ENCODE results near the gene PTPRN. TPM values are rescaled to one million over a fixed set of nuclear protein-coding genes. Genes with fewer than 3 reads are reported as not detected.

The PTPRN gene
- total and polyA plus RNA-seq, 9 of the 15 experiments (the other 6 are each of a cell fraction or from before 2014, with no cell fraction given), result 0.15 to 2.4 (median 0.43) TPM; not detected in 1

GRCh38 chr2:219251656-219252055 lies 57.5 kb downstream of the PTPRN start:
- H3K9ac ChIP-seq (ENCODE audit: insufficient read depth in 1 of 2, low read depth in 2 of 2, low read length in 2 of 2), result peak overlapping the region in 1 of 2 experiments; percentile 92; a peak in 1 of 4 replicates
- WGBS (ENCODE audit: insufficient coverage, low coverage, missing lambda C conversion rate), result 63% methylated on average over 5 of the region's 6 CpGs
- DNase-seq (ENCODE audit: extremely low read depth in 1 of 4, low spot score in 3 of 4) (no peak), ATAC-seq (no peak), FAIRE-seq (peak; percentile 19)
- 0 out of 2 replicates have a peak overlapping the region, but pooled peaks have one; percentile 82 for H3K4me2 ChIP-seq (ENCODE audit: insufficient read depth, low read length)
- H4K20me1 ChIP-seq (replicated peaks; ENCODE audit: control insufficient read depth, insufficient read depth, low read length), result 0 out of 2 replicates have a peak, but pooled peaks cover 3% of the 10 kb centered on the region
- no peak overlapping the region for H3K27ac ChIP-seq (ENCODE audit: extremely low read depth, low read depth, low read length)
- H3K9me1 ChIP-seq (ENCODE audit: control insufficient read depth, insufficient read depth, low read length), result no peaks in the 10 kb centered on the region
- ChIA-PET CTCF (ENCODE audit: low intra/inter-chr PET ratio) (no interaction called here), POLR2A (interaction anchor here (0.6 to 1.5 kb wide), 9 partner anchors 10 to 198 kb away, joined by 3 to 7 read pairs (median 4); partner anchors contain the start of genes ANKZF1, ATG9A and DNAJB2)
- no peak overlapping the region for H3K4me3 ChIP-seq
- peaks cover 55% of the 10 kb centered on the region for H3K36me3 ChIP-seq (ENCODE audit: control insufficient read depth, insufficient read depth, low read length)
- no peaks in the 10 kb centered on the region for H3K9me3 ChIP-seq (replicated peaks; ENCODE audit: control insufficient read depth, insufficient read depth, low read depth, low read length)
- H3K27me3 ChIP-seq (ENCODE audit: control insufficient read depth in 2 of 2, insufficient read depth in 2 of 2, low read length in 2 of 2), result 0 out of 5 replicates have a peak, but pooled peaks cover 0 to 4% of the 10 kb centered on the region in 2 experiments
- peaks cover 19 to 49% of the 10 kb centered on the region in 2 experiments; a peak in 4 of 5 replicates for H3K4me1 ChIP-seq (replicated peaks in 1 of 2; ENCODE audit: control insufficient read depth in 2 of 2, insufficient read depth in 2 of 2, low read length in 2 of 2)
- intact Hi-C loops (cut with micrococcal nuclease) (loop anchor here (2.0 kb wide), 1 partner anchor 27 kb away; the partner anchor contains the start of gene DNAJB2), in situ Hi-C loops (cut with MboI) (no loop called here)
- H2AFZ ChIP-seq (ENCODE audit: low read depth, low read length), result no peak overlapping the region
- peaks cover 27% of the 10 kb centered on the region for H3K79me2 ChIP-seq (ENCODE audit: control insufficient read depth, insufficient read depth, low read length)
- TF ChIP-seq MXI1 (IDR thresholded peaks at IDR 0.05; ENCODE audit: low read depth, low read length), result no peak
- TF ChIP-seq ZBTB43 (CRISPR knock-in tag; IDR thresholded peaks at IDR 0.05), result no peak
- no peak for TF ChIP-seq MXD1 (CRISPR knock-in tag; IDR thresholded peaks at IDR 0.05; ENCODE audit: borderline replicate concordance, poor library complexity, severe bottlenecking)
- peak; percentile 39; the same call in 1 of the 2 replicates for TF ChIP-seq SPI1 (IDR thresholded peaks at IDR 0.05; ENCODE audit: borderline replicate concordance, low read depth, low read length)
- no peak for TF ChIP-seq GTF3C2 (IDR thresholded peaks at IDR 0.05; ENCODE audit: borderline replicate concordance, extremely low read depth, insufficient read length)
- BruUV-seq (replicated peaks), result no TSS peak
